Fibroblast of mammary gland (primary cell): ENCODE results near the gene KDM2B.

Experiments used
- DNase-seq: peaks from one replicate; pipeline ENCODE4 v3.0.0-alpha.2; 2010; ENCODE audit warnings: low read depth
- H3K4me3 ChIP-seq: 2 replicates; pipeline ENCODE4 v1.5.1; 2011; ENCODE audit warnings: low read depth, mild to moderate bottlenecking, low read length, moderate library complexity; ENCODE audit not compliant: control insufficient read depth
- TF ChIP-seq, protein P1 (sequence below): conservative IDR thresholded peaks from 2 replicates; pipeline ENCODE4 v1.5.1; 2011; ENCODE audit warnings: low read depth, low read length, inconsistent platforms; ENCODE audit not compliant: control insufficient read depth, insufficient read depth

The KDM2B gene

DNA sequence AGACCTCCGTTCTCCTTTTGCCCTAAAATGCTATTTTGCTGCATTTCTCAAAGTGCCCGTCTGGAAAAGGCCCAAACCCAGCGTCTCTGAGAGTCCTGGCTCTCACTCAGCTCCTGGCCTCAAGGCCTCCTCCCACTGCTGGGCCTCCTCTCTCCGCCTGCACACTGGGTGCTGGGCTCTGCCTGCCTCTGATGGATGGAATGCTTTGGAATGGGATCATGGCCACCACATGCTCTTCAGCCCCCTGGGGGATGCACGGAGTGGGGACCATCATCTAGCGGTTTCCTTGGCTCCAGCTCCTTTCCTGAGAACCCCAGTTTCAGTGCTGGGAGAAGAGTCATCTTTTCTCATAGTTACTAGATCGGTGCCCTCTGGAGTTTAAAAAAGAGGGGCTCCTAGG, 65.2 kb downstream of the KDM2B start:
- TF ChIP-seq, protein P1, sequence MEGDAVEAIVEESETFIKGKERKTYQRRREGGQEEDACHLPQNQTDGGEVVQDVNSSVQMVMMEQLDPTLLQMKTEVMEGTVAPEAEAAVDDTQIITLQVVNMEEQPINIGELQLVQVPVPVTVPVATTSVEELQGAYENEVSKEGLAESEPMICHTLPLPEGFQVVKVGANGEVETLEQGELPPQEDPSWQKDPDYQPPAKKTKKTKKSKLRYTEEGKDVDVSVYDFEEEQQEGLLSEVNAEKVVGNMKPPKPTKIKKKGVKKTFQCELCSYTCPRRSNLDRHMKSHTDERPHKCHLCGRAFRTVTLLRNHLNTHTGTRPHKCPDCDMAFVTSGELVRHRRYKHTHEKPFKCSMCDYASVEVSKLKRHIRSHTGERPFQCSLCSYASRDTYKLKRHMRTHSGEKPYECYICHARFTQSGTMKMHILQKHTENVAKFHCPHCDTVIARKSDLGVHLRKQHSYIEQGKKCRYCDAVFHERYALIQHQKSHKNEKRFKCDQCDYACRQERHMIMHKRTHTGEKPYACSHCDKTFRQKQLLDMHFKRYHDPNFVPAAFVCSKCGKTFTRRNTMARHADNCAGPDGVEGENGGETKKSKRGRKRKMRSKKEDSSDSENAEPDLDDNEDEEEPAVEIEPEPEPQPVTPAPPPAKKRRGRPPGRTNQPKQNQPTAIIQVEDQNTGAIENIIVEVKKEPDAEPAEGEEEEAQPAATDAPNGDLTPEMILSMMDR, result no peak
- DNase-seq, result no peak
- no peak overlapping the region for H3K4me3 ChIP-seq

DNA sequence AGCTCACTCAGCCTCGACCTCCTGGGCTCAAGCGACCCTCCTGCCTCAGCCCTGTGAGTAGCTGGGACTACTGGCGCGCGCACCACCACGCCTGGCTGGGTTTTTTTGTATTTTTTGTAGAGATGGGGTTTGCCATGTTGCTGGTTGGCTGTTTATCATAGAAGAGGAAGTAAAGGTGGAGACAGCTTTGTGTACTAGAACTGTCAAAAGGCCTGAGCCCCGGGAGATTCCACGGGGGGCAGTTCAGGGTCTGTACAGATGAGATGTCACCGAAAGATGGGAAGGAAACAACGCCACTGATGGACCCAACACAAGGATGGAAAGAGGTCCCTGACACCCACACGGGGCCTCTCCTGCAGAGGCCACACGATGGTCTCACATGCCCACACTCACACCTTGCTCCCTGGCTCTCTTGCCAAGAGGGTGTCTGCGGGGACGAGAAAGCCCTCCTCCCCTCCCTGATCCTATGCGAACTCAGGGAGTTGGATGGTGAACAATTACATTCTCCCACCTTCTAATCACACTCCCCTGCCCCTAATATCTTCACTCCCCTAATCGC, 66.6 kb downstream of the KDM2B start:
- no peak overlapping the region for H3K4me3 ChIP-seq
- TF ChIP-seq, protein P1, result no peak
- no peak for DNase-seq

DNA sequence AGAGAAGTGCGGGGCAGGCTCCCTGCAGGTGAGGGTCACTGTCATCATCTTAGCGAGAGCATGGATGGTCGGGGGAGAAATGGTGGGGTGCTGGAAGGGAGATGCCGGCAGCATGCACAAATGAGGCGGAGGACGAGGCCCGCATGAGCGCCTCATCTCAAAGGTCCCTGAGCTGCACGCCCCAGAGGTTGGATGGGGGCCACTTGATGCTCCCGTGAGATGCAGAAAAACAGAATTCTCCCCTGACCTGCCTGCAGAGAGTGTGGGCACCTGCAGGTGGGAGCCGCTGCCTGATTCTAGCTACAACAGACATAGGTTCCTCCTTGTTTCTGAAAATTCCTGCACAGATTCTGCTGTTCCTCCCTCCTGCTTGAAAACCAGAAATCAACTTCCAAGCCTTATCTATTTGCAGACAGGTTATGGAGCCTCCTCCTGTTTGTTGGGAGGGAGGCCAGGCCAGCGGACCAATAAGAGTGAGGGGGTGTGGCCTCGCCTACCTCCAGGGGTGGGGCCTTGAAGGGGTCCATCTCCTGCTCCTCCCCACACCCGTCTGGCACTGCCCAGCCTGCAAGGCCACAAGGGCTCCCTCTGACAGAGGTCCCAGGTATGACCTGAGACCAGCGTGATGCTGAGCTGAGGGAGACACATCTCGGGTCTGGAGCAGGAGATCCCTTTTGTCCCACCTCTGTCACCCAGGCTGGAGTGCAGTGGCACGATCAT, 67.2 kb downstream of the KDM2B start:
- TF ChIP-seq, protein P1, result no peak
- H3K4me3 ChIP-seq, result no peak overlapping the region
- DNase-seq, result no peak

DNA sequence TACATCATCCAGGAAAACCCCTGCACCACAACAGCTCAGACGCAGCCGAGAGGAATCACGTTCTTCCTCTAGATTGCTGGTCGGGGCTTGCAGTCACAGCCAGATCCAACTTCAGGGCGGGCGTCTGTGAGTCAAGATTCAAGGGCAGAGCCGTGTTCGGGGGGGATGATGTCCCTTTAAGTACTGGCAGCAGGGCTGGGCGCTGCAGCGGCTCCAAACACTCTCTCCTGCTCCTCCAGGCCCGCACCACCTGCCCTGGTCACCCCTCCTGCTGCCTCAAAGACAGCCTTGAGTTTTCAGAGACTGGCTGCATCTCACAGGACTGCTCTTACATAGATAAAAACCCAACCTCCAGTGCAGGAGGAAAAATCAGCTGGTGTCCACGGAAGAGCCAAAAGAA, 68.3 kb downstream of the KDM2B start:
- TF ChIP-seq, protein P1, result no peak
- DNase-seq, result no peak
- H3K4me3 ChIP-seq, result no peak overlapping the region

DNA sequence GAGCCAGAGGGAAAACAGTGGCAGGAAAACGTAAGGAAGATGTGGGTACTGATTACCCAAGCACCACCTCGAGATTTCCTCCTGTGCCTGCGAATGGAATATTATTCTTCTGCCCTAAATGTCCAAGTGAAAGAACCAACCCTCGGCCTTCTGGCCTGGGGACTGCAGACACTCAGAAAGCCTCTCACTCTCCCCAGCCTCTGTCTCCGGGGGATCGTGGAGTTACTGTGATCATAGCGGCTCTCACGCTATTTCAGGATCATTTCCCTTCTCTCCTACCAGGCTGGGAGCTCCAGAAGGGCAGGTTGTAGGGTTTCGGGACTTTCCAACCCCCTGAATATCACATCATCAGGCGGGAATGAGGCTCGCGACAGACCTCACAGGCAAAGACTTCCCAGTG, 68.9 kb downstream of the KDM2B start:
- no peak for DNase-seq
- H3K4me3 ChIP-seq, result no peak overlapping the region
- TF ChIP-seq, protein P1, result no peak

DNA sequence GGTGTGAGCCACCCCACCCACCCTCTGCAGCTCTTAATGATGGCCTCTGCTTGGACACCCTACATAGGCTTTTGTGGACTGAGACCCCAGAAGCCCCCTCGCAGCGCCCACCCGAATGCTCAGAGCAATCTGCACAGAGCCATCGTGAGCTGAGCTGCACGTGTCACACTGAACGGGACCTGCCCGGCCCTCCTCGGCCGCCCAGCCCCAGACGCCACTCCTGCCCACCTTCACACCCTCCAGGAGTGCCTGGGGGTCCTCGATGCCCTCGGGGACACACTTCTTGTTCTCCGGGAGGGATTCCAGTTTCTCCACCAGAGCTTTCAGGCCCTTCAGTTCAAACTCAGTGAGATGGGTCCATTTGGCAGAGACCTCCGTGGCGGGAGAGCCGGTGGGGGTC, 71.5 kb downstream of the KDM2B start:
- TF ChIP-seq, protein P1, result no peak
- DNase-seq, result no peak
- no peak overlapping the region for H3K4me3 ChIP-seq
